Glomerular visceral epithelial cell (primary cell): Measurements from ENCODE around the gene TRIM54.

Experiments
- DNase-seq: peaks from one replicate; pipeline ENCODE4 v3.0.0-alpha.2; 2016; ENCODE audit errors: extremely low spot score

TRIM54 gene

DNA sequence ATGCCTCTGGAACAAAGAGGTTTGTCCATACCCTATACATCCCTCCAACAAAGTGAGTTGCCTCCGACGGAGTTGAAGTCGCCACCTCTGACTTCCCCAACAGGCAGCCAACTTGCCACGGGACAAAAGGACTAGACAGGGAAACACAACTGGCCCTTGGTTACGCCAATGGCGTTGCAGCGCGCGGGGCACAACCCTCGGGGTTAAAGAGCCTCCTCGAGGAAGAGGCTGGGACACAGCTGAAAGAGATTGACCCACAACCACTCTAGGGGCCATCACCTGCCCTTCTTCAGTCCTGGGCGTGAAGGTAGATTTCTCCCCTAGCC lies 73.8 kb downstream of the TRIM54 start:
- DNase-seq = peak; percentile 53

DNA sequence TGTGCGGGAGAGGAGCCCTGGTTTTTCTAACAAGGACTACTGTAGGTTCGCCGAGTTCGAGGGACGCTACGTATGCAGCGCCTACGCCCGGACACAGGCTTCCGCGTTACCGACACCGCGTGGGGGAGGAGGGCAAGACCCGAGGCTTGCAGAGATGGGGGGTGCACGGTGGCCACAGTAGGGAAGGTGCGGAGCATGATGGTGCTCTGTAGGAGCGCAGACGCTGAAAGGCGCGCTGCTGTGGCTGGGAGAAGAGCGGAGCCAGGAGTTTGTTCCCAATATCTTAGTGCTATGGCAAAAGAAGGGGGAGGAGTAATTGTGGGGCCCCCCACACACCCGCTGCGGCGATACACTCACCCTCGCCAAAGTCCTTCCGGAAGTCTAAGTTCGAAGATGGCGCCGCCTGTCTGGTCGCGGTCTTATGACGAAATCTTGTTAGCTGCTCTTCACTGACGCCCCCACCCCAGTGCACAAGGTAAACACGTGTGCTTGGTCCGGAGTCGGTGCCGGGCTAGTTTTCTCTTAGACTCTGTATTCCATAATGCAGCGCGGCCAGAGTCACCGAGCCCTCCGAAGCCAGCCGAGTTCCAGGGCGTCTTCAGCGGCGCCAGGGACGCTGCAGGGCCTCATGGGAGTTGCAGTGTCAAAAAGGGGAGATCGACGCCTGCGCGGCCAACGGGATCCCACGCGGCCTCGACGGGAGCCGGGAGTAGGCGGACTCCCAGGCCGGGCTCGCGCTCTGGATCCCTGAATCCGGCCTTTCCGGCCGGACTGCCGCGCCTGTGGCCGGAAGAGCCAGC lies 74.4 kb downstream of the TRIM54 start, which contains the start of gene GTF3C2:
Gene GTF3C2, minus strand, starts transcription at position 383 of the 800 bp plus-strand sequence. CDS start 13,210 bp downstream, outside the sequence.
- peak; percentile 95 for DNase-seq
